H1 (cell line): ENCODE data around the gene GDF9. TPM values are rescaled to one million over a fixed set of nuclear protein-coding genes. Genes with fewer than 3 reads are reported as not detected.

Source experiments
- CTBP2 ChIP-seq: IDR thresholded peaks from 2 replicates; pipeline ENCODE4 v1.7.0; 2011; ENCODE audit warnings: borderline replicate concordance, mild to moderate bottlenecking, moderate library complexity, mixed read lengths, low read length; ENCODE audit not compliant: insufficient read depth, insufficient read length
- polyA plus RNA-seq, 7 experiments: library from polyadenylated mRNA; depleted of rRNA in 3 of 7; stranded (reverse) in 5 of 7; unstranded in 2 of 7; fragments of >200 nt in 5 of 7; fragments of 200-250 nt in 2 of 7; gene quantifications; 1 replicate in 5 of 7; 2 replicates in 1 of 7; 4 replicates in 1 of 7; pipeline versions ENCODE4 v1.2.1 to v1.2.3, GENCODE V29; 2011 to 2013; ENCODE audit warnings: missing spikeins in 2 of 7, mixed read lengths in 2 of 7
- total RNA-seq: library from RNA; stranded (reverse); fragmentation: NEBNext Ultra II Directional; extraction: Animal tissue kit (Norgen Biotek cat#: 25700); gene quantifications from 2 replicates; pipeline ENCODE4 v1.2.1, GENCODE V29; 2021

GDF9 gene
- total and polyA plus RNA-seq, 2 of the 8 experiments (the other 6 are each of a cell fraction or from before 2014, with no cell fraction given): 0.14 TPM; not detected in 1

GRCh38 chr5:132825834-132826391, 40.4 kb downstream of the GDF9 start (continued):
- no peak for TF ChIP-seq CTBP2
- TF ChIP-seq, all 59 proteins: peak for 5
